HG02943 (cell line): ENCODE results near the gene S100A4.
"Not testable (repeated sequence)": the region's sequence is repeated elsewhere in the genome, so short reads cannot be mapped to it uniquely, and the experiment has no call there.

Source experiments
- ATAC-seq: cut with Tn5 transposase; IDR thresholded peaks from one replicate; pipeline ENCODE4 v1.9.1; 2021; ENCODE audit warnings: mild to moderate bottlenecking, low read depth, moderate library complexity; ENCODE audit not compliant: unreplicated experiment

S100A4 gene

DNA sequence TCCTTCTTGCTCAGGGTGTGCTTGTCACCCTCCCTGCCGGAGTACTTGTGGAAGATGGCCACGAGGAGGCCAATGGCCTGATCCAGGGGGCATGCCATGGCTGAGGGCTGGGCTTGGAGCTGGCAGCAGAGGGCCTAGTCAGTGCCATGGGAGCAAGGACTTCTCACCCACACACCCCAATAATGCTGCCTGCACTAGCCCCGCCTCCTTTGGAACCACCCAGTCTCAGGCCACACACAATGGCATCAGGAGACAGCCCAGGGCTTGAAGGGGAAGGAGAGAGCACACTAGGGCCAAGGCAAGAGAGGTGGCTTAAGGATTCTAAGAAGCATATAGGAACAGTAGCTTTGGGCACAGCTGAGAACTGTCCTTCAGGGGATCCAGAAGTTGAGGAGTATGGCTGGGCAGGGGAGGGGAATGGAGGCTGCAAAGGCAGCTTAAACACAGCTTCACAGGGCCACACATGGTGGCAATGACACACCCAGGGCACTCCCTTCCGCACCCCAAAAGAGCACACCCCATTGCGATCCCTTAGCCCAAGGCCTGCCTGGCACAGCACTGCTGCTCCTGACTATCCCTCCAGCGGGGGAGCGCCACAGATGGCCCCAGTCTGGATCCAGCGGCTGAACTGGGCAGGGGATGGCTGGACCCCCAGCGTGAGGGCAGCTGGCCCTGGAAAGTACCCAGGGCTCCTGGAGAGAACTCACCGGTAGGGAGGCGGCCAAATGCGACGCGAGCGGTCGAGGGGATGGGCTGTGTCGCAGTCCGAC is 10.2 kb downstream of the S100A4 start, which contains the start of gene S100A6:
Gene S100A6, minus strand, starts transcription at position 750 of the 770 bp plus-strand sequence. Its CDS starts 652 bp downstream, at position 98.
- ATAC-seq: no peak

DNA sequence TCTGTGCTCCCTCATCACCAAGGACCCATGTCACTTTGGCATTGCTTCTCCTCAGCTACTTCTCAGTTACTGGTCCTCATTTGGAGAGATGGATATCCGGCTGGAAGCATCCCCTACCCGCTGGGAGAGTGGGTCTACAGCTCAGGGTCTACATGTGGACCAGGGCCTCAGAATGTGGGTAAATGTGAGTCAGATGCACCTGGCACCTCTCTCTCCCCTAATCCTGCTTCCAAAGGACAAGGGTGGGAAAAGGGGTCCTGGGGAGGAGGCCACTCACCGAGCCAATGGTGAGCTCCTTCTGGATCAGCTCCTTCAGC is 10.7 kb downstream of the S100A4 start:
- ATAC-seq: no peak

DNA sequence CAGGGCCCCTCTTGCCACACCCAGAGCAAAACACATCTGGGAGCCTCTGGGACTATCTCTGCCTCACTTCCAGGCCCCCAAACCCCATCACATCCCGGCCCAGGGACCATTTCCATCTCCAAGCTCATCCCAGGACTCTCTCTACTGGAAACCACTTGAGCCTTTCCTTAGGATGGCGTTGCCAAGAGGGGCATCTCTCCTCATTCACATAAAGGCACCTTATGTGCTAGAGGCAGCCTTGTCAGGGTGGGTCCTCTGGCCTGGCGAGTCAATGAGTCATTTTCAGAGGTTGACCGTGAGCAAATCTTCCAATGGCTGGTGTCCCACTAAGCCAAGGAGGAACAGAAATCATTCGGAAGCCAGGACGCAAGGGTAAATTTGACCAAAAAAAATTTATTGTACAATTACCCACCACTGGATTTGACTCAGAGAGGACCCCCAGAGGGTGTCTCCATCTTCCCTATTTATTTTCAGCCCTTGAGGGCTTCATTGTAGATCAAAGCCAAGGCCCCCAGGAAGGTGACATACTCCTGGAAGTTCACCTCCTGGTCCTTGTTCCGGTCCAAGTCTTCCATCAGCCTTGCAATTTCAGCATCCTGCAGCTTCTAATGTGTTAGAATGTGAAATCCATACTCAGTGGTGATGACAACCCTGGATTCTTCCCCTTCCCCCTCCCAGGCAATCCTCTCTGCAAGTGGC is 11.2 kb downstream of the S100A4 start:
- no peak for ATAC-seq

DNA sequence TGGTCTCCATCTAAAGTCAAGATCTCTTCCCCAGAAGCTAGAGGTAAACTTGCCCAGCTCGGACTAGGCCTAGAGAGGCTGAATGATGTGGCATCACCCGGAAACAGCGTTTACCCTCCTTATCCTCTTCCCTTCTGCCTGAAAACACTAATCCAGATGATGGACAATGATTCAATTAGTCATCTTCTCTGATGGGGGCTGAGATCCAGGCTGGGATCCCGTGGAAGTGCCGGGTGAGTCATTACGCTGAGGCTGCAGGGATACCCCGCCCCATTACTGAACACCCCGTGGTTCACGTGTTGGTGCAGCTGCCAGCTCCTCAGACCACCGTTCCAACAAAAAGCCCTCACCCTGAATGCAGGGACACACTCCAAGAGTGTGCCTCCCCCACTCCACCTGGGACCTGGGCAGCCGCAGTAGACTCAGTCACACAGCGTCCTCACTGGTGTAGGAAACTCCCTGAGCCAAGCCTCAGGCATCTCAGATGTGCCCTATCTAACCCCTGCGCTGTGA is 11.9 kb downstream of the S100A4 start:
- no peak for ATAC-seq

DNA sequence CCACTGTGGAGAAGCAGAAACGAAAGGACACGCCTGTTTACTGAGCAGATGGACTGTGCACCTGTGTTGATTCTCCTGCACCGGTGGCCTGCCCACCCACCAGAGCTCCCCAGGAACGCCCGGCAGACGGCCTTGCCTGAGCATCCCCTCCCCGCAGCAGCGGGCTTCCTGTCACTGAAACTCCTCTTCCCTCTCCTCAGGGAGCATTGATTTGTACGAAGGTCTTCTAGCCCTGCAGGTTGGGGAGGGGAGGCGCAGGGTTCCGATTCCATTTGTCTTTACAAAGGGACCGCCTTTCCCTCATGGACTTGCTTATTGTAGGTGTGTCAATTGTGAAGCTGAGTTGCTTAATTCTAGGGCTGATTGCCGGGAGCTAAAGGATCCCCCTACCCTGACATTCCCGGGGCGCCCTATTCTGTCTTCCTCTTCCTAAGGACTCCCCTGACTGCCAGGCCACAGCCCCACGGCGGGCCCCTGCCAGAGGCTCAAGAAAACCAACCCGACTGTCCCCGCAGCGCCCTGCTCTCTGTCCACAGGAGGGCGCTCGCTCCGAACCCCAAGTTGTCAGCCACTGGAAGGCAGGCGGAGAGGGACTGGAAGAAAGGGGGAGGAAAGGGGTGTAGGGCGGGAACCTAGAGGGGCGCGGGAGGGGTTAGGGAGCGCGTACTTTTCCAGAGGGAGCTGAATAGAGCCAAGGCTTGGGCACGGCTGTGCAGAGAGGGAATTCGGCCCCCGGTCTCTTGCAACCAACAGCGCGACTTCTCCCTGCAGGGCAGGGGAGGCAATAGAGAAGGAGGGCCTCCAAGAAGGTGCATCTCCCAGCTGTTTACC is 12.6 kb downstream of the S100A4 start:
- ATAC-seq: no peak

DNA sequence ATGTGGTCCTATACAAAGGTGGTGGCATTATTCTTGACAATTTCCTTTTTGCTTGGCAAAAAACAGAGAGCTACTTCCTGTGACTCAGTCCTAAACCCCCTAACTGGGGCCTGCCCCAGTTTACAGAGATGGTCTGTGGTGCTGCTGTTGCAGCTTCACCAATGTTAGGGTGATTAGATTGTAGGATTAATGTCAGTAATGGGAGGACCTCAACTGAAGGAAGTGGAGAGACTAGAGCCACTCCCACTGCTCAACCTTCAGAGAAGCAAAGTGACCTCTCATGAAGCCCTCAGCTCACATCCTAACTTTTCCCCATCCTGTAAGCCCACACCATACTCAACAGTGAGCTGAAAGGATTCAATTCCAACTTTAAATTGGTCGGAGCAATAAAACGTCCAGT is 13.4 kb downstream of the S100A4 start:
- no peak for ATAC-seq

DNA sequence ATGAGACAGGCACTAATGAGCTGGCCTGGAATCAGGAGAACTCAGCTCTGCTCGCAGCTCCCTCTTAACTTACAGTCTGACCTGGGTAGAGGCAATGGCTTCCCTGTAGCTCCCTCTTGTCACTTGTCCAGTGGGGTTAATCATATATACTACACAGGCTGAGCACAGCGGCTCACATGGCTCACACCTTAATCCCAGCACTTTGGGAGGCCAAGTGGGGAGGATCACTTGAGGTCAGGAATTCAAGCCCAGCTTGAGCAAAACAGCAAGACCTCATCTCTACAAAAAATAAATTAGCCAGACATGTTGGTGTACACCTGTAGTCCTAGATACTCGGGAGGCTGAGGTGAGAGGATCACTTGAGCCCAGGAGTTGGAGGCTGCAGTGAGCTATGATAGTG is 14.0 kb downstream of the S100A4 start:
- ATAC-seq: no peak

DNA sequence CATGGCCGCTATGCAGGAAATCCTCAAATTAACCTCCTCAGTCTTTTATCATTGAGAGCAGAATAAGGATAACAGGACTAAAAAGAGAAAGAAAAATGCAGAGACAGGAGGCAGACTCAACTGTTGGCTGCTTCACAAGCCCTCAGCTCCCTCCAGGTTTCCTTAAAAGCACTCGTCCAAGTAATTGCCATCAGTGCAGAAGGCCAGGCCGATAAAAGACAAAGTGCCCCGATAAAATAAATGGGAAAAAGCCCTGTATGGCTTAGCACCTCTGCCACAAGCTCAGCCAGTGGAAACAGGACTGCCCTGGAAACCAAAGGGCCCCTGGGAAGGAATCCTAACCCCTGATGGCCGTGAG is 17.9 kb downstream of the S100A4 start:
- no peak for ATAC-seq

DNA sequence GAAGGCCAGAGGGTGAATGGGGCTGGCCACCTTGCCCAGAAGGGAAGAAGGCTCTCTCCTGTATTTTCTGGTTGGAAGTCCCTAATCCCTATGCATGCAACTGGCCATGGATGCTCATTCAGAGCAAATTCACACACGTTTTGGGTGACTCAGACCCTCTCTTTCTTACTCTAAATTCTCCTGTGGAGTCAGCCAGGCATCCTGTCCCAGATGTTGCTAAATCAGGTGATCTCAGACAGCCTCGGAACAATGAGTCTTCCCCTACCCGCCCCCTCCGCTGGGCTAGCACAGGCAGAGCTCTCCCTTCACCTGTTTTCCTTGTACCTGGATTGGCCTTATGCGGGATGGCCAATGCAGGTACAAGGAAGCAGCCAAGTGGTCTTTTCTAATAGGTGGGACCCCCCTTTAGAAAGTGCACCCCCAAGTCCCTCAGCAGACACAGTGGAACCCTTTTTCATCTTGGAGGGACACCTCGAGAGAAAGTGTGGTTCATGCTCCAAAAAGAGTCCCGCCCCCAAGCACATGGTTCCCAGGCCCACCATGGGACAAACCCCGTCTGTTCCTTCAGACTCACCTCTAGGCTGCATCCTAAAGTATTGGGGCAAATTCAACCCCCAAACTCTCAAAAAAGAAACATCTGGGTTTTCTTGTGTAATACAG is 18.5 kb downstream of the S100A4 start:
- no peak for ATAC-seq

DNA sequence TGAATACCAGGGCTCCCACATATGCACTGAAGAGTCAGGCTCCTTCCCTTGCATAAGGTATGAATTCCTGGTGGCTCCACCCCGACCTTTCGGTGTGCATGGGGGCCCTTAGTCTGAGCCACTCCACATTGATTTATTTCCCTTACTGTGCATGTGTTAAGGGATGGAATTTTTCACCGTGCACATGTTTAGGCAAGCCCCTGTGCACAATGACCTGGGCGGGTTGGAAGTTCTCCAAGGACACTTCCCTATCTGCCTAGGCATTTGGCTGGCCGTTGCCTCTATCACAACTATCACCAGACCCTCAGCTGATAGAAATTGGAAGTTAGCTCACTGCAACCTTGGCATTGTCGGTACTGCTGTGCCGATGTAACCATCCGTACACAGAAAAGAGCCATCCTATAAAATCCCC is 19.5 kb downstream of the S100A4 start:
- no peak for ATAC-seq

DNA sequence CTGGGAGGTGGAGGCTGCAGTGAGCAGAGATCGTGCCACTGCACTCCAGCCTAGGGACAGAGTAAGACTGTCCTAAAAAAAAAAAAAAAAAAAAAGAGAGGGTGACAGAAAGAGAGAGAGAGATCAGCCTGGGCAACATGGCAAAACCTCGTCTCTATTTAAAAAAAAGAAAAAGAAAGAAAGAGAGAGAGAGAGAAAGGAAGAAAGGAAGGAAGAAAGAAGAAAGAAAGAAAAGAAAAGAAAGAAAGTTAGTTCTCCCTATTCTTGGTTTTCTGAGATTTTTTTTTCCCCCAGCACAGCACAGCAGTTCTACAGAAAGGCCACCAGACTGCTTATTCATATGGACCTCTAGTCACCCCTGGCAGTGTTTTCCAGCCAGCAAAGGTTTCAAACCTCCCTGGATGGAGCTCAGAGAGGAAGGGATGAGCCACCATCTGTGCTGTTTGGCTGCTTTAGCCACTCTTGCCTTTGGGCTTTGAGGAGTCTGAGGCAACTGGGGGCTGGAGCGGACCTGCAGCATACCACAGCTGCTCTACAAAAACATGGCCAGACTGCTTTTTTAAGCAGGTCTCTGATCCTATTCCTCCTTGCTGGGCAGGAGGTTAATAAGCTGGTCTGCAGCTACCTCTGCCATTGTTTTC is 20.4 kb downstream of the S100A4 start:
- ATAC-seq: no peak

DNA sequence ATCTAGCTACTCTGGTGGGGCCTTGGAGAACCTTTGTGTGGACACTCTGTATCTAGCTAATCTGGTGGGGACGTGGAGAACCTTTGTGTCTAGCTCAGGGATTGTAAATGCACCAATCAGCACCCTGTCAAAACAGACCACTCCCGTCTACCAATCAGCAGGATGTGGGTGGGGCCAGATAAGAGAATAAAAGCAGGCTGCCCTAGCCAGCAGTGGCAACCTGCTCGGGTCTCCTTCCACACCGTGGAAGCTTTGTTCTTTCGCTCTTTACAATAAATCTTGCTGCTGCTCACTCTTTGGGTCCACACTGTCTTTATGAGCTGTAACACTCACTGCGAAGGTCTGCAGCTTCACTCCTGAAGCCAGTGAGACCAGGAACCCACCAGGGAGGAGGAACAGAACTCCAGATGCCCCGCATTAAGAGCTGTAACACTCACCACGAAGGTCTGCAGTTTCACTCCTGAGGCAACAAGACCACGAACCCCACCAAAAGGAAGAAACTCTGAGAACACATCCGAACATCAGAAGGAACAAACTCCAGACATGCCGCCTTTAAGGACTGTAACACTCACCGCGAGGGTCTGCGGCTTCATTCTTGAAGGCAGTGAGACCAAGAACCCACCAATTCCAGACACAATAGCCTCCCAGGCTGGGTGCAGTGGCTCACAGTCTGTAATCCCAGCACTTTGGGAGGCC is 23.1 kb downstream of the S100A4 start:
- ATAC-seq: not testable (repeated sequence)

DNA sequence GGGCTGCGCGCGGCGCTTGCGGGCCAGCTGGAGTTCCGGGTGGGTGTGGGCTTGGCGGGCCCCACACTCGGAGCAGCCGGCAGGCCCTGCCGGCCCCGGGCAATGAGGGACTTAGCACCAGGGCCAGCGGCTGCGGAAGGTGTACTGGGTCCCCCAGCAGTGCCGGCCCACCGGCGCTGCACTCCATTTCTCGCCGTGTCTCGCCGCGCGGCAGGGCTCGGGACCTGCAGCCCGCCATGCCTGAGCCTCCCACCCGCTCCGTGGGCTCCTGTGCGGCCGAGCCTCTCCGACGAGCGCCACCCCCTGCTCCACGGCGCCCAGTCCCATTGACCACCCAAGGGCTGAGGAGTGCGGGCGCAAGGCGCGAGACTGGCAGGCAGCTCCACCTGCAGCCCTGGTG is 23.8 kb downstream of the S100A4 start:
- ATAC-seq: not testable (repeated sequence)

DNA sequence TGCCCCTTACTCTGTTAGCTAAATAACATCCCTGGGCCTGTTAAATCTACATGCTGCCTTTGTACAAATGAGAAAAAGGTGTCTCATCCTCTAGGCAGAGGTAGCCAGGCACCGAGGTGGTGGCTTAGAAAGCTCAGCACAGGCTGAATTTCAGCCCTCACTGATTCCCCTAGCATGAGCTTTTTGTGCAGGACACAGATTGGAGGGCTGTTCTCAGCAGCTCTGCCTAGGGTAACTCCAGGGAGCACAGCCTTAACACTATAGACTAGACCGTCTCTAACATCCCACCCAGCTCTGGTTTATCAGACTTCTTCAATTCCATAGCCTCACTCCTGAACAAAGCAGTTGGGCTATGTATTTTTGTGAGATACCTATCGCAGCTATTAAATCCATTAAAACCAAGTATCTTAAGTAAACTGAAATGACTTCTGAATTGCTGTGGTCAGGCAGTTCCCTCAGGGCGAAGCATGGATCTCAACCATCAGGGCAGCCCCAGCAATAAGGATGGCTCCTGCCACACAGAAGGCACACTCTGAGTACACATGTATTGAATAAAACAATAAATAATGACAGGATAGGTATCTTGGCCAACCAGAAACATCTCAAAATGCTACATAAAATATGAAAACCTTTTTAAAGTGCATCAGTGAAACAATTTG is 24.7 kb downstream of the S100A4 start:
- no peak for ATAC-seq

DNA sequence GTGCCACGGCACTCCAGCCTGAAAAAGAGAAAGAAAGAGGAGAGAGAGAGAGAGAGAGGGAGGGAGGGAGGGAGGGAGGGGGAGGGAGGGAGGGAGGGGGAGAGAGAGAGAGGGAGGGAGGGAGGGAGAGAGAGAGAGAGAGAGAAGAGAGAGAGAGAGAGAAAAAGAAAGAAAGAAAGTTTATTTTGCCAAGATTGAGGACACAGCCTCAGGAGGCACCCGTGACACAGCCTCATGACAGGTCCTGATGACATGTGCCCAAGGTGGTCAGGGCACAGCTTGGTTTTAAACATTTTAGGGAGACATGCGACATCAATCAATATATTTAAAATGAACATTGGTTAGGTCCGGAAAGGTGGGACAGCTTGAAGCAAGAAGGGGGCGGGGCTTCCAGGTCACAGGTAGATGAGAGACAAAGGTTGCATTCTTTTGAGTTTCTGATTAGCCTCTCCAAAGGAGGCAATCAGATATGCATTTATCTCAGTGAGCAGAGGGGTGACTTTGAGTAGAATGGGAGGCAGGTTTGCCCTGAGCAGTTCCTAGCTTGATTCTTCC is 25.4 kb downstream of the S100A4 start:
- not testable (repeated sequence) for ATAC-seq

DNA sequence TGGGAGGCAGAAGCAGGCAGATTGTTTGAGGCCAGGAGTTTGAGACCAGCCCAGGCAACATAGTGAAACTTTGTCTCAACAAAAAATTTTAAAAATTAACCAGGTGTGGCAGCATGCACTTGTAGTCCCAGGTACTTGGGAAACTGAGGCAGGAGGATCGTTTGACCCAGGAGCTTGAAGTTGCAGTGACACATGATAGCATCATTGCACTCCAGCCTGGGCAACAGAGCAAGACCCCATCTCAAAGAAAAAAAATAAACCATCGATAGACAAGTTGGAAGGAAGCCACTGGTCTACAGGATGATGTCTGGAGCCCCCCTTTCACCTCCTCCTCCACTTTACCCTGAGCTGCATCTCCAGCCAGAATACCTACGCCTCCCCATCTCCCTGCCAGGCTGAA is 26.4 kb downstream of the S100A4 start:
- no peak for ATAC-seq

DNA sequence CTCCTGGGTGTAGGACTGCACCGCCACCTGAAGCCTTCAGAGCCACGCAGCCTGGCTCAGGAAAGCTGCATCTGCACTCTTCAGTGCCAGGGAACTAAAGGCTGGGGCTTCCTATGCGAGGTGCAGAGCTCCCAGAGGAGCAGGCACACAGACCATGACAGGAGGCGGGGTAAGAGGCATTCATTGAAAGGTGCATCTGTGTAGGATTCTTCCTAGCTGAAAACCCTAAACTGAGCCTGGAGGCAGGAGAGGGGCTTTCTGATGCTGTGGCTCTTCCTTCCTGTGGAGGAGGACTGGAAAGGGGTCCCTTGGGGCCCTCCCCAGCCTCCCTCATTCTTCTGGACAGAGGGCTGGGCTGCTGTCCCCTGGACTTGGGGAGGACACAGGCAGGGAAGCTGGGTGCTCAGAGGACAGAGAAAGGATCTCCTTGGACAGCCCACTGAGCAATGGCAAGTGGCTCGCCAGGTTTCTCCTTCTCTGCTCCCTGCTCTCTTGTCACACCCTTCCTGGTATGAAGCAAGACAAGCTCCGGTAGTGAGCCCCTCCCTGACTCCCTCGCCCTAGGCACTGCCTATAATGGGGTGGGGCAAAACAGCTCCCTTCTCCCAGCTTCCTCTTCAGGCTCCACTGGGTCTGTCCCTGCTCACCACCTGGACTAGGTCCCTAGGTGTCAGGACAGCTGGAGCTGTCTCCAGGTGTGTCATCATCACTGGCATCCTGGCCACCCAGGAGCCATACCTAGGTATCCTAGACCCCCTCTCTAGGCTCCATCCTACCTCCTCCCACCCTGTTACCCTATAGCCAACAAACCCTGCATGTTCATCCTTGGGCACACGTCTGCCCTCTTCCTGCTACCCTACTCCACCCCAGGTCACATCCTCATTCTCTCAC is 29.9 kb downstream of the S100A4 start:
- ATAC-seq: no peak

DNA sequence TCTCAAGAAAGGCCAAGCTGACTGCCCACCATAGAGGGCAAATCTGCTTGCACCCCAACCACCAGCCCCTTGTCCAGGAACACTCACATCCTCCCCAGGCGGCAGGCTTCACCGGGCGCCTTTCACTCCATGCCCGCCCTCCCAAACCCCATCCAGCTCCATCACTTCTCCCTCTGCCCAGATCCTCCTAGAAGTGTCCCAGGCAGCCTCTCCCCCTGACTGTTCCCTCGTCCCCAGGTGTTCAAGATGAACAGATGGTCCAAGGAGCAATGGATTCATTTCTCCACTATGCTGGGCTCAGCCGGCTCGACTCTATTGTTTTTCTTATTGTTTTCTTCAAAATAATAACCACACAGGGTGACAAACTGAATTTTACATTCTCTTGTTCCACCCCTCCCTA is 31.9 kb downstream of the S100A4 start:
- no peak for ATAC-seq
